HepG2 (cell line): ENCODE measurements around the gene SLC22A31. TPM values are rescaled to one million over a fixed set of nuclear protein-coding genes. Genes with fewer than 3 reads are reported as not detected.

Experiments used
- BCL6 ChIP-seq: IDR thresholded peaks from 2 replicates; pipeline ENCODE4 v1.6.1; 2016; ENCODE audit warnings: missing genetic modification reagents, missing compliant biosample characterization
- CC2D1A ChIP-seq: sonication (generic); formaldehyde crosslinking; IDR thresholded peaks from 2 replicates; pipeline ENCODE4 v1.8.1; 2023; ENCODE audit warnings: mild to moderate bottlenecking, missing genetic modification reagents
- DRAP1 ChIP-seq: IDR thresholded peaks from 2 replicates; pipeline ENCODE4 v1.6.1; 2016; ENCODE audit warnings: missing genetic modification reagents, missing compliant biosample characterization
- IKZF1 ChIP-seq: fragments of 450-650 bp; IDR thresholded peaks from 2 replicates; pipeline ENCODE4 v1.7.1; 2016
- IRX3 ChIP-seq: sonication (generic); formaldehyde crosslinking; IDR thresholded peaks from 2 replicates; pipeline ENCODE4 v1.8.1; 2023; ENCODE audit warnings: mild to moderate bottlenecking, low read depth, missing genetic modification reagents, borderline replicate concordance
- MAFF ChIP-seq: IDR thresholded peaks from 2 replicates; pipeline ENCODE4 v1.6.1; 2011; ENCODE audit warnings: low read depth, low read length, improper control_type of control experiment
- PCBP1 ChIP-seq: fragments of 200-400 bp; formaldehyde crosslinking; IDR thresholded peaks from 2 replicates; pipeline ENCODE4 v1.6.1; 2017; ENCODE audit warnings: mild to moderate bottlenecking, low read depth, low read length, borderline replicate concordance
- PLRG1 ChIP-seq: fragments of 450-650 bp; conservative IDR thresholded peaks from 2 replicates; pipeline ENCODE4 v1.6.1; 2016
- PPARG ChIP-seq: conservative IDR thresholded peaks from 2 replicates; pipeline ENCODE4 v1.6.1; 2016; ENCODE audit warnings: missing biosample characterization, missing genetic modification reagents
- SRF ChIP-seq: IDR thresholded peaks from 2 replicates; pipeline ENCODE4 v1.6.1; 2011; ENCODE audit warnings: mild to moderate bottlenecking, low read depth, low read length, moderate library complexity
- ZBTB37 ChIP-seq: sonication (generic); formaldehyde crosslinking; IDR thresholded peaks from 2 replicates; pipeline ENCODE4 v1.4.0; 2020; ENCODE audit warnings: mild to moderate bottlenecking, missing genetic modification reagents
- ZFP36L2 ChIP-seq: sonication (generic); formaldehyde crosslinking; IDR thresholded peaks from 2 replicates; pipeline ENCODE4 v1.4.0; 2020; ENCODE audit warnings: missing genetic modification reagents
- ZFP41 ChIP-seq: sonication (generic); formaldehyde crosslinking; IDR thresholded peaks from 2 replicates; pipeline ENCODE4 v1.4.0; 2020; ENCODE audit warnings: mild to moderate bottlenecking, missing genetic modification reagents, borderline replicate concordance
- ZFY ChIP-seq: sonication (generic); formaldehyde crosslinking; IDR thresholded peaks from 2 replicates; pipeline ENCODE4 v1.4.0; 2020; ENCODE audit warnings: missing genetic modification reagents
- ZGPAT ChIP-seq: IDR thresholded peaks from 2 replicates; pipeline ENCODE4 v1.6.1; 2016; ENCODE audit warnings: mild to moderate bottlenecking
- ZNF124 ChIP-seq: sonication (generic); formaldehyde crosslinking; IDR thresholded peaks from 2 replicates; pipeline ENCODE4 v1.4.0; 2020; ENCODE audit warnings: missing genetic modification reagents
- ZNF24 ChIP-seq: fragments of 450-650 bp; IDR thresholded peaks from 2 replicates; pipeline ENCODE4 v1.6.1; 2017; ENCODE audit warnings: antibody characterized with exemption, mild to moderate bottlenecking
- ZNF326 ChIP-seq: sonication (generic); formaldehyde crosslinking; IDR thresholded peaks from 2 replicates; pipeline ENCODE4 v1.4.0; 2020; ENCODE audit warnings: missing genetic modification reagents, borderline replicate concordance
- ZNF609 ChIP-seq: sonication (generic); formaldehyde crosslinking; IDR thresholded peaks from 2 replicates; pipeline ENCODE4 v1.4.0; 2020; ENCODE audit warnings: mild to moderate bottlenecking, missing genetic modification reagents, borderline replicate concordance
- ZNF800 ChIP-seq: sonication (generic); formaldehyde crosslinking; IDR thresholded peaks from 2 replicates; pipeline ENCODE4 v1.4.0; 2020; ENCODE audit warnings: missing genetic modification reagents
- polyA plus RNA-seq, 8 experiments: library from polyadenylated mRNA; depleted of rRNA in 3 of 8; stranded (reverse) in 7 of 8; unstranded in 1 of 8; fragments of >200 nt; fragmentation: Illumina TruSeq in 4 of 8; extraction: Trizol in 4 of 8; gene quantifications; 2 replicates each; pipeline versions ENCODE4 v1.2.1 to v1.2.3, GENCODE V29; 2011 to 2016; ENCODE audit warnings: low read depth in 4 of 8, missing spikeins in 1 of 8, mixed read lengths in 1 of 8; ENCODE audit not compliant: insufficient read depth in 1 of 8
- total RNA-seq, 5 experiments: library from RNA; depleted of rRNA; stranded (reverse); fragments of >200 nt; fragmentation: Illumina TruSeq; extraction: Trizol; gene quantifications; 2 replicates each; pipeline ENCODE4 v1.2.3, GENCODE V29; 2016; ENCODE audit warnings: low read depth in 1 of 5

Gene SLC22A31
- total and polyA plus RNA-seq, 2 of the 13 experiments (the other 11 are each of a cell fraction or from before 2014, with no cell fraction given), result 67.3 to 83.3 TPM

- peak; percentile 41; the same call in 1 of the 2 replicates for TF ChIP-seq ZNF609 (CRISPR knock-in tag)
- TF ChIP-seq CC2D1A (CRISPR knock-in tag), result no peak
- peak; percentile 60; the same call in 1 of the 2 replicates for TF ChIP-seq ZFY (CRISPR knock-in tag)
- no peak for TF ChIP-seq ZFP36L2
- peak; percentile 73; the same call in 1 of the 2 replicates for TF ChIP-seq ZNF124 (CRISPR knock-in tag)
- TF ChIP-seq IKZF1, result no peak
- TF ChIP-seq SRF, result no peak
- no peak for TF ChIP-seq IRX3 (CRISPR knock-in tag)
- TF ChIP-seq ZFP41 (CRISPR knock-in tag), result no peak
- peak; percentile 63; the same call in 1 of the 2 replicates for TF ChIP-seq DRAP1 (CRISPR knock-in tag)
- TF ChIP-seq PPARG, result no peak
- no peak for TF ChIP-seq ZNF24
- no peak; the same call in 1 of the 2 replicates for TF ChIP-seq MAFF
- 0 out of 2 replicates have a peak, but pooled peaks have one; percentile 15 for TF ChIP-seq ZBTB37 (CRISPR knock-in tag)
- TF ChIP-seq PLRG1, result no peak
- peak; percentile 87; the same call in 1 of the 2 replicates for TF ChIP-seq PCBP1
- no peak for TF ChIP-seq ZNF326 (CRISPR knock-in tag)
- TF ChIP-seq ZNF800, result peak; percentile 72; the same call in 1 of the 2 replicates
- peak; percentile 41 for TF ChIP-seq BCL6
- peak; percentile 92 for TF ChIP-seq ZGPAT (CRISPR knock-in tag)
Observed at GRCh38 chr16:89241187-89242007, 41.1 kb upstream of the SLC22A31 start (continued).
